GM12872 (cell line): ENCODE data around the gene MED8.

Source experiments
- TF ChIP-seq, protein P1 (sequence below): IDR thresholded peaks from 3 replicates; pipeline ENCODE4 v1.5.1; 2011; ENCODE audit warnings: low read depth, mild to moderate bottlenecking, low read length, moderate library complexity; ENCODE audit not compliant: insufficient read depth

The MED8 gene

DNA sequence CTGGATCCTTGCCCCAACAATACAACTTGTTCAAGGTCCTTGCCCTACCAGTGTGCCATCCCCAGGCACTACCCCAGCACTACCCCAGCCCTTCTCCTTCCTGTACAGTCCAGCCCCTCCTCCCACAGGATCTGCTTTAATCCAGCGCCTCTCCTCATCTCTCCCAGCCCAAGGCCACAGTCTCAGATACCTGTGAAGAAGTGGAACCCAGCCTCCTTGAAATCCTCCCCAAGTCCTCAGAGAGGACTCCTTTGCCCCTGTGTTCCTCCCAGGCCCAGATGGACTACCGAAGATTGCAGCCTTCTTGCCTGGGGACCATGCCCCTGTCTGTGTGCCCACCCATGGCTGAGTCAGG is 37.3 kb downstream of the MED8 start:
- TF ChIP-seq, protein P1, sequence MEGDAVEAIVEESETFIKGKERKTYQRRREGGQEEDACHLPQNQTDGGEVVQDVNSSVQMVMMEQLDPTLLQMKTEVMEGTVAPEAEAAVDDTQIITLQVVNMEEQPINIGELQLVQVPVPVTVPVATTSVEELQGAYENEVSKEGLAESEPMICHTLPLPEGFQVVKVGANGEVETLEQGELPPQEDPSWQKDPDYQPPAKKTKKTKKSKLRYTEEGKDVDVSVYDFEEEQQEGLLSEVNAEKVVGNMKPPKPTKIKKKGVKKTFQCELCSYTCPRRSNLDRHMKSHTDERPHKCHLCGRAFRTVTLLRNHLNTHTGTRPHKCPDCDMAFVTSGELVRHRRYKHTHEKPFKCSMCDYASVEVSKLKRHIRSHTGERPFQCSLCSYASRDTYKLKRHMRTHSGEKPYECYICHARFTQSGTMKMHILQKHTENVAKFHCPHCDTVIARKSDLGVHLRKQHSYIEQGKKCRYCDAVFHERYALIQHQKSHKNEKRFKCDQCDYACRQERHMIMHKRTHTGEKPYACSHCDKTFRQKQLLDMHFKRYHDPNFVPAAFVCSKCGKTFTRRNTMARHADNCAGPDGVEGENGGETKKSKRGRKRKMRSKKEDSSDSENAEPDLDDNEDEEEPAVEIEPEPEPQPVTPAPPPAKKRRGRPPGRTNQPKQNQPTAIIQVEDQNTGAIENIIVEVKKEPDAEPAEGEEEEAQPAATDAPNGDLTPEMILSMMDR, result no peak

DNA sequence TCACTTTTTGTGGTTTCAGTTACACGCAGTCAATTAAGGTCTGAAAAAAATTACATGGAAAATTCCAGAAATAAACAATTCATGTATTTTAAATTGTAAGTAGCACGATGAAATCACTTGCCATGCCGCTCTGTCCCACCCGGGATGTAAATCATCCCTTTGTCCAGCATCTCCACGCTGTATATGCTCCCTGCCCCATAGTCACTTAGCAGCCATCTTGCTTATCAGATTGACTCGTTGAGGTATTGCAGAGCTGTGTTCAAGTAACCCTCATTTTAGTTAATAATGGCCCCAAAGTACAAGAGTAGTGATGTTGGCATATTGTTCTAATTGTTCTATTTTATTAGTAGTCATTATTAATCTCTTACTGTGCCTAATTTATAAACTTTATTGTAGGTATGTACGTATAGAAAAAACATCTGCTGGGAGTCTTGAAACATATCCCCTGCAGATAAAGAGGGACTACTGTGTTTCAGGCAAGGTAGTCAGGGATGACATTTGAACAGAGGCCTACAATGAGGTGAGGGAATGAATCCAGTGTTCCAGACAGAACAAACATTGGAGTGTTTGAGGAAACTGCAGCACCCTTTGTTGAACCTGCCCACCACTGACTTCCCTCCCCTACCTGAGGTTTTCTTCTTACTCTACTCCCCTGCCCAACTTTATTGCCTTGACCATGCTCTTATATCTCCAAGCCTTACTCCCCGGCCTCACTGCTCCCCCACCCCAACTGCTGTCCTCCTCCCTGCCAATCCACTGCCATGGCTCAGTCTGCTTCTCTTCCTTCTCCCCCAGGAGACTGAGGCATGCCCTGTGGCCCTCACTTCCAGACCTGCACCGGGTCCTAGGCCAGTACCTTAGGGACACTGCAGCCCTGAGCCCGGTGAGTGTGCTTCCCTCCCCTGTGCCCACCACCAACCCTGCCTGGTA is 37.9 kb downstream of the MED8 start:
- TF ChIP-seq, protein P1, result no peak

DNA sequence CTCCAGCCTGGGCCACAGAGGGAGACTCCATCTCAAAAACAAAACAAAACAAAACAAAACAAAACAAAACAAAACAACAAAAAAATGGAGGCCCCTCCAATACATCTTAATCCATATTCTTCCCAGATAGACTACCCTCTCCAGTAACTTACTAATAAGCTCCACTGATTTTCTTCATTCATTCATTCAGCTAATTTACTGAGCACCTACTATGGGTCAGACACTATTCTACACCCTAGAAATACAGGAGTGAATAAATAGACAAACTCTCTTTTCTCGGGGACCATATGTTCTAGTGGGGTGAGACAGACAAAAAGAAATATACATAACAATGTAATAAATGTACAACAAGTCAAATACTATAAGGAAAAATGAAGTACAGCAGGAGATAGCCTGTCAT is 38.6 kb downstream of the MED8 start:
- TF ChIP-seq, protein P1, result no peak

DNA sequence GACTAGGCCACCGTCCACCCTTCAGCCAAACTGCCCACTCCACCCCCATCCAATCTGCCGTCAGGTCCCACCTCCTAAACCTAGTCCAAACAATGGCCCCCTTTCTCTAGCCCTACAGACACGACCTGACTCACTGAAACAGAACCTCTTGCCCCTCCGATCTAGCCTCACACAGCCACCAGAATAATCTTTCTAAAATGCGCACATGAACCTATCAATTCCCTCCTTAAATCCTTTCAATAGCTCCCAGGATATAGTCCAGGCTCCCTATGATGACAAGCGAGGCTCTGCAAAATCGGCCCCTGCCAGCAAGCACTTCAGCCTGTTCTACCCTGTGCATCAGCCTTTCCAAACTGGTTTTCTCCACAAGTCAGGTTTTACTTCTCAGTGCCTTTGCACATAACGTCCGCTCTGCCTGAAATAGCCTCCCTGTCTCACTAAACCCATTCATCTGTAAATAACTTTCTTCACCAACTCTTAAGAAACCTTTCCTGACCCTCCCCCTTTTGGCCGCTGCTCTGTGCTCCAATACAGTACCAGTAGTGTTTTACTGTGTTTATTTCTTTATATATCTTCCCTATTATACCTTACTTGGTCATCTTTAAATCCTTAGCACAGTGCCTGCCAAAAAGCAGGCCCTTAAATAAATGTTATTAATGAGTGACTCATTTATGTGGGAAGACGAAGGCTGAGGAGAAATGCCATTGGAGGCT is 39.9 kb downstream of the MED8 start:
- TF ChIP-seq, protein P1, result no peak

DNA sequence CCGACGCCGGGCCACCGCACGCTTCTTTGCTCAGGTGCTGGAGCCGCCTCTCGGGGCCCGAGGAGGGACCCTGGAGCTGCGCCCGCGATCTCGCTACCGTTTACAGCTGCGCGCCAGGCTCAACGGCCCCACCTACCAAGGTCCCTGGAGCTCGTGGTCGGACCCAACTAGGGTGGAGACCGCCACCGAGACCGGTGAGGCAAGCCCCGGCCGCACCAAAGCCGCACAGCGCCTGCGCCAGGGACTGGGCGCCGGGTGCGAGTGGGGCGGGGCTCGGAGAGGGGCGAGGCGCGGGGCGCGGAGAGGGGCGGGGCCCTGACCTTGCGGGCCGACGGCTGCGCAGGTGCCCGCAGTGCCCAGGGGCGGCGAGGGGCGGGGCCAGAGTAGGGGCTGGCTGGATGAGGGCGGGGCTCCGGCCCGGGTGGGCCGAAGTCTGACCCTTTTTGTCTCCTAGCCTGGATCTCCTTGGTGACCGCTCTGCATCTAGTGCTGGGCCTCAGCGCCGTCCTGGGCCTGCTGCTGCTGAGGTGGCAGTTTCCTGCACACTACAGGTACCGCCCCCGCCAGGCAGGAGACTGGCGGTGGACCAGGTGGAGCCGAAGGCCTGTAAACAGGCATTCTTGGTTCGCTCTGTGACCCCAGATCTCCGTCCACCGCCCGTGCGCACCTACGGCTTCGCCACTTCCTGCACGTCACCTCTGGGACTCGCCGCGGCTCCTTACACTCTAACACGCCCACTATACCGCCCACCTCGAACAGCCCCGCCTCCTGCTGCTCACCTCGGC is 40.6 kb downstream of the MED8 start:
- TF ChIP-seq, protein P1, result no peak

DNA sequence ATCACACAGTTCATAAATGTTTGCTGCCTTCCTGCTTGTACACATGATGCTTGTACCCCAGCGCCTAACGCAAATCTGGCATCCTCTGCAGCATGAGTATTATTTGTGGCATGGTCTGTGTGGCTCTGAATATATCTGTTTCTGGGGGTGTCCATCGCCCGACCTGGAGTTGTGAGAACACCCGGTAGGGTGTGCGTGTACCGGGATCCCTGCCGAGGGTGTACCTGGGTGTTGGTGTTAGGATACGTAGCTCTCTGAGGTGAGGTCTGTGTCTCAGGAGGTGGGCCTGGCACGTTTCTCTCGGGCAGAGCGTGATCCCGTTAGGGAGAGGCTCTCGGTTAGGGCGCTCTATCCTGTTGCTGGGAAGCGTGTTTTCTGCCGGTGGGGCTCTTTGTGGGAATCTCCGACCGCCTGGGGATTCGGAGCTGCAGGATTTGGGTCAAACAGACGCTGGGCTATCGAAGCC is 41.2 kb downstream of the MED8 start:
- TF ChIP-seq, protein P1, result no peak

DNA sequence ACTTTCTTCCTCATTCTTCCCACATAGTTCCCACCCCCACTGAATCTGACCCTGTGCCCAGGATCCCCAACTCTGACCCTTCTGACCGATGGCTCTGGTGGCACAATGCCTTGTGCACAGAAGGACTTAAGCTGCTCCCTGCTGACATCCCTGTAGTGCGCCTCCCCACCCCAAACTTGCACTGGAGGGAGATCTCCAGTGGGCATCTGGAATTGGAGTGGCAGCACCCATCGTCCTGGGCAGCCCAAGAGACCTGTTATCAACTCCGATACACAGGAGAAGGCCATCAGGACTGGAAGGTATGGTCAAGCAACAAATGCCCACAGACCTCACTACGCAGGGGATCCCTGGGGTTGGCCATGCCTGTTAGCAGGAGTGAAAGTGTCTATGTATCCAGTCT is 43.0 kb downstream of the MED8 start:
- TF ChIP-seq, protein P1, result no peak
